IMR-90 (cell line): ENCODE results near the gene S1PR1. TPM values are rescaled to one million over a fixed set of nuclear protein-coding genes. Genes with fewer than 3 reads are reported as not detected.

Experiments used
- ATAC-seq: fragments of 200-7000 bp; cut with Tn5 transposase; 2 replicates; pipeline ENCODE4 v1.9.1; 2020; ENCODE audit warnings: low read depth, mild to moderate bottlenecking, moderate library complexity
- BruUV-seq: library from RNA; stranded (reverse); fragments of 400-500 nt; replicated peaks from 2 replicates; lab custom pipeline; 2021; lab: Mats Ljungman, UMichigan
- CTCF ChIA-PET: fragments of 300-600 bp; formaldehyde crosslinking; extraction: SDS; loops from one replicate; lab custom pipeline; 2021; ENCODE audit warnings: antibody characterized with exemption; lab: Yijun Ruan, JAX
- POLR2A ChIA-PET: fragments of 300-600 bp; sonication (Branson Sonifier 250); formaldehyde crosslinking; loops from one replicate; lab custom pipeline; 2022; ENCODE audit warnings: antibody characterized with exemption; ENCODE audit not compliant: unreplicated experiment; lab: Charles Lee
- DNase-seq: peaks from one replicate; pipeline ENCODE4 v3.0.0; 2013
- H2AFZ ChIP-seq: replicated peaks from 2 replicates; pipeline ENCODE3; 2013; ENCODE audit warnings: low read length, mild to moderate bottlenecking; ENCODE audit not compliant: poor library complexity
- H2AK5ac ChIP-seq: 2 replicates; pipeline ENCODE4 v1.6.1; 2013; ENCODE audit warnings: low read depth, low read length, inconsistent platforms
- H2AK9ac ChIP-seq: replicated peaks from 2 replicates; pipeline ENCODE3; 2013; ENCODE audit warnings: mild to moderate bottlenecking, low read depth, low read length, moderate library complexity; ENCODE audit not compliant: poor library complexity
- H2BK120ac ChIP-seq: 2 replicates; pipeline ENCODE4 v1.6.1; 2013; ENCODE audit warnings: low read depth, low read length, inconsistent platforms
- H2BK15ac ChIP-seq: 3 replicates; pipeline ENCODE4 v1.6.1; 2013; ENCODE audit warnings: low read depth, low read length, inconsistent platforms
- H2BK20ac ChIP-seq: 2 replicates; pipeline ENCODE4 v1.6.1; 2013; ENCODE audit warnings: low read depth, mild to moderate bottlenecking, inconsistent platforms, low read length, moderate library complexity
- H2BK5ac ChIP-seq: 2 replicates; pipeline ENCODE4 v1.6.1; 2013; ENCODE audit warnings: mild to moderate bottlenecking, low read depth, low read length, inconsistent platforms; ENCODE audit not compliant: poor library complexity, severe bottlenecking
- H3K14ac ChIP-seq: replicated peaks from 2 replicates; pipeline ENCODE4 v1.6.1; 2013; ENCODE audit warnings: low read depth, low read length, inconsistent platforms
- H3K18ac ChIP-seq: 2 replicates; pipeline ENCODE4 v1.6.1; 2013; ENCODE audit warnings: low read depth, low read length, control low read depth
- H3K23ac ChIP-seq: 2 replicates; pipeline ENCODE4 v1.6.1; 2013; ENCODE audit warnings: low read depth, low read length, inconsistent platforms
- H3K27ac ChIP-seq: 2 replicates; pipeline ENCODE4 v1.5.1; 2013; ENCODE audit warnings: mild to moderate bottlenecking, control low read depth, low read length; ENCODE audit not compliant: insufficient read depth
- H3K27me3 ChIP-seq: 2 replicates; pipeline ENCODE4 v1.6.1; 2013; ENCODE audit warnings: low read length; ENCODE audit not compliant: control insufficient read depth, insufficient read depth
- H3K36me3 ChIP-seq: 2 replicates; pipeline ENCODE4 v1.6.1; 2013; ENCODE audit warnings: low read length, mixed read lengths; ENCODE audit not compliant: control insufficient read depth, insufficient read depth
- H3K4ac ChIP-seq: 2 replicates; pipeline ENCODE4 v1.6.1; 2013; ENCODE audit warnings: low read depth, low read length, inconsistent platforms
- H3K4me1 ChIP-seq: 2 replicates; pipeline ENCODE4 v1.6.1; 2013; ENCODE audit warnings: low read length, mixed read lengths; ENCODE audit not compliant: control insufficient read depth, insufficient read depth
- H3K4me2 ChIP-seq: 2 replicates; pipeline ENCODE4 v1.6.1; 2013; ENCODE audit warnings: low read depth, mild to moderate bottlenecking, control low read depth, low read length, moderate library complexity
- H3K4me3 ChIP-seq: 2 replicates; pipeline ENCODE4 v1.5.1; 2013; ENCODE audit warnings: low read depth, mild to moderate bottlenecking, control low read depth, low read length, moderate library complexity; ENCODE audit not compliant: insufficient read depth
- H3K56ac ChIP-seq: 2 replicates; pipeline ENCODE4 v1.6.1; 2013; ENCODE audit warnings: low read length, inconsistent platforms; ENCODE audit not compliant: insufficient read depth; ENCODE audit errors: extremely low read depth
- H3K79me1 ChIP-seq, 2 experiments: 2 replicates each; pipeline ENCODE4 v1.6.1; 2013; ENCODE audit warnings: low read length in 2 of 2, inconsistent platforms in 1 of 2, low read depth in 1 of 2
- H3K9ac ChIP-seq: 2 replicates; pipeline ENCODE4 v1.6.1; 2013; ENCODE audit warnings: low read depth, low read length, control low read depth
- H3K9me1 ChIP-seq: 2 replicates; pipeline ENCODE4 v1.6.1; 2013; ENCODE audit warnings: low read length, inconsistent platforms; ENCODE audit not compliant: insufficient read depth
- H3K9me3 ChIP-seq: 2 replicates; pipeline ENCODE4 v1.6.1; 2013; ENCODE audit warnings: low read length; ENCODE audit not compliant: control insufficient read depth, insufficient read depth
- H4K20me1 ChIP-seq: 2 replicates; pipeline ENCODE4 v1.6.1; 2013; ENCODE audit warnings: low read length, inconsistent platforms; ENCODE audit not compliant: insufficient read depth
- H4K5ac ChIP-seq: 2 replicates; pipeline ENCODE4 v1.6.1; 2013; ENCODE audit warnings: mild to moderate bottlenecking, low read depth, low read length, control low read depth
- H4K8ac ChIP-seq, 2 experiments: 2 replicates each; pipeline ENCODE4 v1.6.1; 2013; ENCODE audit warnings: low read depth in 2 of 2, low read length in 2 of 2, control low read depth in 1 of 2, inconsistent platforms in 1 of 2
- H4K91ac ChIP-seq: 2 replicates; pipeline ENCODE4 v1.6.1; 2013; ENCODE audit warnings: low read depth, low read length, inconsistent platforms; ENCODE audit not compliant: insufficient read depth
- BHLHE40 ChIP-seq: fragments of 150-350 bp; IDR thresholded peaks from 2 replicates; pipeline ENCODE4 v1.6.1; 2016; ENCODE audit warnings: mild to moderate bottlenecking, low read depth, low read length
- CEBPB ChIP-seq: IDR thresholded peaks from 2 replicates; pipeline ENCODE4 v1.6.1; 2012; ENCODE audit warnings: low read depth, low read length, improper control_type of control experiment
- CHD1 ChIP-seq: IDR thresholded peaks from 2 replicates; pipeline ENCODE4 v1.6.1; 2012; ENCODE audit warnings: low read depth, low read length, improper control_type of control experiment
- FOS ChIP-seq: fragments of 150-350 bp; IDR thresholded peaks from 2 replicates; pipeline ENCODE4 v1.6.1; 2016; ENCODE audit warnings: low read depth, low read length
- MAFK ChIP-seq: IDR thresholded peaks from 2 replicates; pipeline ENCODE4 v1.6.1; 2012; ENCODE audit warnings: low read depth, low read length, improper control_type of control experiment
- MAZ ChIP-seq: IDR thresholded peaks from 2 replicates; pipeline ENCODE4 v1.6.1; 2012; ENCODE audit warnings: low read depth, mild to moderate bottlenecking, low read length, improper control_type of control experiment, moderate library complexity, borderline replicate concordance
- MXI1 ChIP-seq: IDR thresholded peaks from 2 replicates; pipeline ENCODE4 v1.6.1; 2012; ENCODE audit warnings: low read depth, mild to moderate bottlenecking, low read length, moderate library complexity, borderline replicate concordance
- NFE2L2 ChIP-seq: fragments of 150-350 bp; IDR thresholded peaks from 2 replicates; pipeline ENCODE4 v1.6.1; 2016; ENCODE audit warnings: low read depth, mild to moderate bottlenecking, low read length
- POLR2A ChIP-seq: IDR thresholded peaks from 2 replicates; pipeline ENCODE4 v1.6.1; 2012; ENCODE audit warnings: mild to moderate bottlenecking, low read depth, low read length
- RAD21 ChIP-seq: IDR thresholded peaks from 2 replicates; pipeline ENCODE4 v1.6.1; 2012; ENCODE audit warnings: low read length, improper control_type of control experiment
- RCOR1 ChIP-seq: IDR thresholded peaks from 2 replicates; pipeline ENCODE4 v1.6.1; 2012; ENCODE audit warnings: mild to moderate bottlenecking, low read length, improper control_type of control experiment; ENCODE audit not compliant: insufficient replicate concordance
- RFX5 ChIP-seq: IDR thresholded peaks from 2 replicates; pipeline ENCODE4 v1.8.0; 2012; ENCODE audit warnings: low read depth, mild to moderate bottlenecking, low read length, moderate library complexity
- SMC3 ChIP-seq: fragments of 150-350 bp; IDR thresholded peaks from 2 replicates; pipeline ENCODE4 v1.6.1; 2016; ENCODE audit warnings: low read depth, mild to moderate bottlenecking, antibody characterized with exemption, low read length, moderate library complexity
- WGBS, 2 experiments: methylation state at CpG; one replicate each; pipeline versions ENCODE4 v1.1.5 to v1.1.7; 2013; ENCODE audit warnings: missing lambda C conversion rate in 2 of 2; ENCODE audit not compliant: insufficient read length in 1 of 2; ENCODE audit errors: extremely low coverage in 2 of 2; 5-methylcytosine and 5-hydroxymethylcytosine counted together
- dilution Hi-C: fragments of 300-500 bp; cut with HindIII; formaldehyde crosslinking; loops from one replicate; pipeline ENCODE4 v1.14.3; 2018; ENCODE audit warnings: low sequenced_read_pairs; ENCODE audit not compliant: unreplicated experiment
- in situ Hi-C: fragments of 300-500 bp; cut with MboI; formaldehyde crosslinking; loops from 3 replicates; pipeline ENCODE4 v1.14.3; 2019; ENCODE audit warnings: low sequenced_read_pairs, inconsistent platforms, mixed read lengths
- intact Hi-C: fragments of 100-400 bp; cut with micrococcal nuclease; formaldehyde crosslinking; loops from 2 replicates; pipeline ENCODE4 v1.10.0; 2022
- polyA plus RNA-seq, 3 experiments: library from polyadenylated mRNA; depleted of rRNA; stranded (reverse); fragments of >200 nt; gene quantifications; 2 replicates each; pipeline ENCODE4 v1.2.3, GENCODE V29; 2012; ENCODE audit warnings: low replicate concordance in 1 of 3
- total RNA-seq: library from RNA; depleted of rRNA; stranded (reverse); fragments of >200 nt; gene quantifications from 2 replicates; pipeline ENCODE4 v1.2.3, GENCODE V29; 2012
- TF ChIP-seq, protein P1 (sequence below): fragments of 150-350 bp; IDR thresholded peaks from 2 replicates; pipeline ENCODE4 v1.6.1; 2016; ENCODE audit warnings: low read depth, mild to moderate bottlenecking, low read length, moderate library complexity, borderline replicate concordance
- TF ChIP-seq, protein P2 (sequence below): conservative IDR thresholded peaks from 2 replicates; pipeline ENCODE4 v1.5.1; 2012; ENCODE audit warnings: mild to moderate bottlenecking, low read depth, low read length, improper control_type of control experiment
- TF ChIP-seq, protein P3 (sequence below): fragments of 150-350 bp; IDR thresholded peaks from 2 replicates; pipeline ENCODE4 v1.6.1; 2017; ENCODE audit warnings: mild to moderate bottlenecking, antibody characterized with exemption, low read length, low read depth

Gene S1PR1
- total and polyA plus RNA-seq, 2 of the 4 experiments (the other 2 are of a cell fraction): 12.9 to 15.6 TPM

DNA sequence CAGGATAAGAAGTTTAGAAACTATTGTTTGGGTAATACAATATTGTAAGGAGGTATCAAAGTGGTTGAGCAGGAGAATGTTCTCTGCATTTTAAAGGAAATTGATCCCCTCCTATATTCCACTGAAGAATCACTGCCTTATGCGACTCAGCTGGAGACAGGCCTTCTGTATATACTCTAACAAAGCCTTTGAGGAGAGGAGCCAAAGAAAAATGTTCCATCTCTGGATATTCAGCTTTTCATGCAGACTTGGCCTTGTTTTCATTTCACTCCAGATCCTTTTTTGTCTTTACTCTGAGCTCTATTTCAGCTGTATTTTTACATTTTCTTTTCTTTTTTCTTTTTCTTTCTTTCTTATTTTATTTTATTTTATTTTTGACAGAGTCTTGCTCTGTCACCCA is 42.1 kb upstream of the S1PR1 start:
- ATAC-seq (no peak), DNase-seq (no peak)
- H2BK15ac ChIP-seq: no peak overlapping the region
- no peak overlapping the region for H3K4ac ChIP-seq
- no peak overlapping the region for H3K56ac ChIP-seq
- H2AFZ ChIP-seq: no peak overlapping the region
- BruUV-seq: no TSS peak
- H3K9me3 ChIP-seq: no peaks in the 10 kb centered on the region
- dilution Hi-C loops (no loop called here), intact Hi-C loops (no loop called here), in situ Hi-C loops (no loop called here)
- H4K8ac ChIP-seq: no peak overlapping the region
- no peaks in the 10 kb centered on the region for H4K20me1 ChIP-seq
- H3K79me1 ChIP-seq: no peaks in the 10 kb centered on the region
- H3K27me3 ChIP-seq: no peaks in the 10 kb centered on the region
- TF ChIP-seq MAZ (no peak), SMC3 (no peak), CEBPB (no peak), NFE2L2 (no peak), RCOR1 (no peak), CHD1 (no peak), MXI1 (no peak), POLR2A (no peak), BHLHE40 (no peak), FOS (no peak), MAFK (no peak), RFX5 (no peak), RAD21 (no peak)
- TF ChIP-seq, protein P1, sequence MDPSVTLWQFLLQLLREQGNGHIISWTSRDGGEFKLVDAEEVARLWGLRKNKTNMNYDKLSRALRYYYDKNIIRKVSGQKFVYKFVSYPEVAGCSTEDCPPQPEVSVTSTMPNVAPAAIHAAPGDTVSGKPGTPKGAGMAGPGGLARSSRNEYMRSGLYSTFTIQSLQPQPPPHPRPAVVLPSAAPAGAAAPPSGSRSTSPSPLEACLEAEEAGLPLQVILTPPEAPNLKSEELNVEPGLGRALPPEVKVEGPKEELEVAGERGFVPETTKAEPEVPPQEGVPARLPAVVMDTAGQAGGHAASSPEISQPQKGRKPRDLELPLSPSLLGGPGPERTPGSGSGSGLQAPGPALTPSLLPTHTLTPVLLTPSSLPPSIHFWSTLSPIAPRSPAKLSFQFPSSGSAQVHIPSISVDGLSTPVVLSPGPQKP: no peak
- TF ChIP-seq, protein P2, sequence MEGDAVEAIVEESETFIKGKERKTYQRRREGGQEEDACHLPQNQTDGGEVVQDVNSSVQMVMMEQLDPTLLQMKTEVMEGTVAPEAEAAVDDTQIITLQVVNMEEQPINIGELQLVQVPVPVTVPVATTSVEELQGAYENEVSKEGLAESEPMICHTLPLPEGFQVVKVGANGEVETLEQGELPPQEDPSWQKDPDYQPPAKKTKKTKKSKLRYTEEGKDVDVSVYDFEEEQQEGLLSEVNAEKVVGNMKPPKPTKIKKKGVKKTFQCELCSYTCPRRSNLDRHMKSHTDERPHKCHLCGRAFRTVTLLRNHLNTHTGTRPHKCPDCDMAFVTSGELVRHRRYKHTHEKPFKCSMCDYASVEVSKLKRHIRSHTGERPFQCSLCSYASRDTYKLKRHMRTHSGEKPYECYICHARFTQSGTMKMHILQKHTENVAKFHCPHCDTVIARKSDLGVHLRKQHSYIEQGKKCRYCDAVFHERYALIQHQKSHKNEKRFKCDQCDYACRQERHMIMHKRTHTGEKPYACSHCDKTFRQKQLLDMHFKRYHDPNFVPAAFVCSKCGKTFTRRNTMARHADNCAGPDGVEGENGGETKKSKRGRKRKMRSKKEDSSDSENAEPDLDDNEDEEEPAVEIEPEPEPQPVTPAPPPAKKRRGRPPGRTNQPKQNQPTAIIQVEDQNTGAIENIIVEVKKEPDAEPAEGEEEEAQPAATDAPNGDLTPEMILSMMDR: no peak
- TF ChIP-seq, protein P3, sequence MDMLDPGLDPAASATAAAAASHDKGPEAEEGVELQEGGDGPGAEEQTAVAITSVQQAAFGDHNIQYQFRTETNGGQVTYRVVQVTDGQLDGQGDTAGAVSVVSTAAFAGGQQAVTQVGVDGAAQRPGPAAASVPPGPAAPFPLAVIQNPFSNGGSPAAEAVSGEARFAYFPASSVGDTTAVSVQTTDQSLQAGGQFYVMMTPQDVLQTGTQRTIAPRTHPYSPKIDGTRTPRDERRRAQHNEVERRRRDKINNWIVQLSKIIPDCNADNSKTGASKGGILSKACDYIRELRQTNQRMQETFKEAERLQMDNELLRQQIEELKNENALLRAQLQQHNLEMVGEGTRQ: no peak
- no peak overlapping the region for H3K23ac ChIP-seq
- no peak overlapping the region for H4K91ac ChIP-seq
- no CpG with 5 or more reads among the region's 1 CpG for WGBS, 2 experiments
- H2AK9ac ChIP-seq: no peak overlapping the region
- H3K27ac ChIP-seq: no peak overlapping the region
- POLR2A ChIA-PET: interaction anchor here (0.6 kb wide), 1 partner anchor 9 kb away, joined by 3 read pairs; no protein-coding TSS in a partner anchor
- H4K5ac ChIP-seq: no peak overlapping the region
- H3K9ac ChIP-seq: no peak overlapping the region
- no peak overlapping the region for H2AK5ac ChIP-seq
- H3K4me1 ChIP-seq: no peaks in the 10 kb centered on the region
- no peak overlapping the region for H3K4me3 ChIP-seq
- H2BK5ac ChIP-seq: no peak overlapping the region
- H3K36me3 ChIP-seq: no peaks in the 10 kb centered on the region
- H3K9me1 ChIP-seq: no peaks in the 10 kb centered on the region
- H3K14ac ChIP-seq: no peak overlapping the region
- H3K4me2 ChIP-seq: no peak overlapping the region
- CTCF ChIA-PET: no interaction called here
- no peak overlapping the region for H2BK120ac ChIP-seq
- H3K18ac ChIP-seq: no peak overlapping the region
- H2BK20ac ChIP-seq: no peak overlapping the region
